ENCODE data around the gene TIPARP.

- TF ChIP-seq, protein P1, sequence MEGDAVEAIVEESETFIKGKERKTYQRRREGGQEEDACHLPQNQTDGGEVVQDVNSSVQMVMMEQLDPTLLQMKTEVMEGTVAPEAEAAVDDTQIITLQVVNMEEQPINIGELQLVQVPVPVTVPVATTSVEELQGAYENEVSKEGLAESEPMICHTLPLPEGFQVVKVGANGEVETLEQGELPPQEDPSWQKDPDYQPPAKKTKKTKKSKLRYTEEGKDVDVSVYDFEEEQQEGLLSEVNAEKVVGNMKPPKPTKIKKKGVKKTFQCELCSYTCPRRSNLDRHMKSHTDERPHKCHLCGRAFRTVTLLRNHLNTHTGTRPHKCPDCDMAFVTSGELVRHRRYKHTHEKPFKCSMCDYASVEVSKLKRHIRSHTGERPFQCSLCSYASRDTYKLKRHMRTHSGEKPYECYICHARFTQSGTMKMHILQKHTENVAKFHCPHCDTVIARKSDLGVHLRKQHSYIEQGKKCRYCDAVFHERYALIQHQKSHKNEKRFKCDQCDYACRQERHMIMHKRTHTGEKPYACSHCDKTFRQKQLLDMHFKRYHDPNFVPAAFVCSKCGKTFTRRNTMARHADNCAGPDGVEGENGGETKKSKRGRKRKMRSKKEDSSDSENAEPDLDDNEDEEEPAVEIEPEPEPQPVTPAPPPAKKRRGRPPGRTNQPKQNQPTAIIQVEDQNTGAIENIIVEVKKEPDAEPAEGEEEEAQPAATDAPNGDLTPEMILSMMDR (IDR thresholded peaks at IDR 0.05) = no peak
- TF ChIP-seq ZFX (IDR thresholded peaks at IDR 0.05; ENCODE audit: borderline replicate concordance) = no peak
Observed at GRCh38 chr3:156725682-156726081, 51.3 kb downstream of the TIPARP start.
